NCI-H1417 treated with DMSO at 0.1 percent for 48 hours (cell line): ENCODE measurements around the gene UBB.
"Not testable (repeated sequence)": the region's sequence is repeated elsewhere in the genome, so short reads cannot be mapped to it uniquely, and the experiment has no call there.

Source experiments
- DNase-seq: peaks from one replicate; lab custom pipeline; 2025; lab: John Stamatoyannopoulos, UW

The UBB gene

DNA sequence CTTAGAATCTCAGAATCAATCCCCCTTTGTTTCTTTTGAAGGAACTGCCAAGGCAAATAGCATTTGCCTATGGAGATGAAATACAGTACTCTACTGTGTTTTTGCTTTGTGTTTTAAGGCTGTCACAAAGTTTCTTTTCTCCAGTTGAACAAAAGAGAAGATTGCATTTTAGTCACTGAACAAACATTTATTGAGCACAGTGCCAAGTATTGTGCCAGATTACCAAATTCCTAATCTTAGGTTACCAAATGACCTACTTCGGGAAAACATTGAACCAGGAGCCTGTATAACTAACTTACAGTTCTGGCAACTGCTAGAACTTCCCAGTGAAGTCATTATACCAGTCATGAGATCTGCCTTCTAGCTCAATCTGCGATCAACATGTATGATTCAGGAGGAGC lies 3.0 kb upstream of the UBB start:
- no peak for DNase-seq

DNA sequence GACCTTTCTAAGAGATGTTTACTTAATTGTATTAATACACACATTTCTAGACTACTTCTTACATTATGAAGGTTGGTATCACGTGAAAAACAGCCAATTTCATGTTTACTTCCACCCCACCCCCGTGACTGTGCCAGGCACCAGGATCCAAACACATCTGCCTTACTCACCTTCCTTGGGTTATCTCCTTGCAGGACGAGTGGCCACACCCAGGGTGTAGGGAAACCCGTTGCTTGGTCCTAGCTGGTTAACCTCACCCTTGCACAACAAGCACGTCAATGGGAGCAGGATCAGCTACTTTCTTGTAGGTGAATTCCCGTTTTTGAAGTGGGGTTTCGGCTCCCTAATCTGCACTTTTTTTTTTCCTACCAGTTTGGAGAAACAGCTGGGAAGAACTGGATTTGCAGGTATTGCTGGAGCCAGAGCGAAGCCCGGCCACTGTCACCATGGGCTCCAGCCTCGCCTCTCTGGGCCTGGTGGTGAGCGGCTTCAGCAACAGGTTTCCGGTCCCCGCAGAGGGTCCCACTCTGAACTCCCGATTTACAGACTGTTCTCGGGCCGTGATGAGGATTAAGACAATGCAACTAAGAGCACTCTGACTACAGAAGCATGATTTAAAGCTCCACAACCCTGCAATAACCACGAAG lies 2.1 kb upstream of the UBB start:
- no peak for DNase-seq

DNA sequence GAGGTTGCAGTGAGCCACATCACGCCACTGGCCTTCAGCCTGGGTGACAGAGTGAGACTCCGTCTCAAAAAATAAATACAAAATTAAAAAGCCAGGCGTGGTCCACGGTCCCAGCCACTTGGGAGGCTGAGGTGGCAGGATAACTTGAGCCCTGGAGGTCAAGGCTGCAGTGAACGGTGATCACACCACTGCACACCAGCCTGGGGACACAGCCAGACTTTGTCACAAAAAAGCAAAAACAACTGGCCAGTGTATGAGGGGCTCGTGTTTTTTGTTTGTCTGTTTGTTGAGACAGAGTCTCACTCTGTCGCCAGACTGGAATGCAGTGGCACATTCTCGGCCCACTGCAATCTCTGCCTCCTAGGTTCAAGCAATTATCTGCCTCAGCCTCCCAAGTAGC lies 1.2 kb upstream of the UBB start:
- no peak for DNase-seq

DNA sequence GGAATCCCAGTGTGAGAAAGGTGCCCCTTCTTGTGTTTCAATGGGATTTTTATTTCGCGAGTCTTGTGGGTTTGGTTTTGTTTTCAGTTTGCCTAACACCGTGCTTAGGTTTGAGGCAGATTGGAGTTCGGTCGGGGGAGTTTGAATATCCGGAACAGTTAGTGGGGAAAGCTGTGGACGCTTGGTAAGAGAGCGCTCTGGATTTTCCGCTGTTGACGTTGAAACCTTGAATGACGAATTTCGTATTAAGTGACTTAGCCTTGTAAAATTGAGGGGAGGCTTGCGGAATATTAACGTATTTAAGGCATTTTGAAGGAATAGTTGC lies 567 bp downstream of the UBB start:
- no peak for DNase-seq

DNA sequence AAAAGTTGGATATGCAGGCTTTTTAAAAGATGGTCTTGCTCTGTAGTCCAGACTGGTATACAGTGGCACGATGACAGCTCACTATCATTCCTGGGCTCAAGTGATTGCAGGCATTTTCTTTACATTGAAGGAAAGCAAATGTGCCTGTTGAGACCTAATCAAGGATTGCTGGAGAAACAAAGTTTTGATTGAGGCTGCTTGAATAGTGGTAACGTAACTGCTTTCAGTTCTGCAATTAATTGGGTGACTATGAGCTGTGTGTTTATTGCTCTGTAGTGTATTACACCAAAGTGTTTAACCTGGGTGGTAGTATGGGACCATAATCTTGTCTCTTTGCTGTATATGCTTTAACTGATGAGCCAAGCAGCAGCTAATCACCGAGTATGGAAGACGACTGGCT lies 2.3 kb downstream of the UBB start:
- no peak for DNase-seq

DNA sequence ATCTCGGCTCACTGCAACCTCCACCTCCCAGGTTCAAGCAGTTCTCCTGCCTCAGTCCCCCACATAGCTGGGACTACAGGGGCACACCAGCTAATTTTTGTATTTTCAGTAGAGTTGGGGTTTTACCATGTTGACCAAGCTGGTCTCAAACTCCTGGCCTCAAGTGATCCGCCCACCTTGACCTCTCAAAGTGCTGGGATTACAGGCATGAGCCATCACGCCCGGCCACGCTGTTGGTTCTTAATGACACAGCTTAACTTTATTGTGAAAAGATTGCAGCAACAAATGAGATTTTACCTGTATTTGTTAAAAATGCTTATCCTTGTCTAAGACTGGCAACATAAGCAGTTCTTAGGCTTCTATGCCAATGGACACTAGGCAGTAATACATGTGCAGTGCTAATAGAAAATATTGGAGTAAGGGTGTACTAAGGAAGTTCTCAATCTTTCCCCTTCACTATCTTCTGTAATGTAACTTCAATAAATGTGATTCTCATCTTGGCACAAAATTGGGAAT lies 2.9 kb downstream of the UBB start:
- no peak for DNase-seq

DNA sequence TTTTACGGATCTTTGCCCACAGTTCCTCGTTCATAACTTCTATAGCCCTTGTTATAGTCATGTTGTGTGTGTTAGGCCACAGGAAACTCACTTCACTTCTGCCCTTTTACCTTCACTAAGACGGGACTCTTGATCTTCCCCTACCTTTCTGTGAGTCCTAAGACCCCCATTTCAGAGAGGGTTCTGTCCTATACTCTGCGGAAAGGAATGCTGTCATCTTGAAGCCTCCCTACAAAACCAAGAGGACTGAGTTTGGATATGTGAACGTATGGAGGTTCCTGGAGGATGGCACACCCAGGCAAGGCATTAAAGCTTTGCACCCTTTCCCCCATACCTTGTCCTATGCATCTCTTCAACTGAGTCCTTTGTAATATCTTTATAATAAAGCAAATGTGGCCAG lies 3.7 kb downstream of the UBB start:
- DNase-seq: no peak

DNA sequence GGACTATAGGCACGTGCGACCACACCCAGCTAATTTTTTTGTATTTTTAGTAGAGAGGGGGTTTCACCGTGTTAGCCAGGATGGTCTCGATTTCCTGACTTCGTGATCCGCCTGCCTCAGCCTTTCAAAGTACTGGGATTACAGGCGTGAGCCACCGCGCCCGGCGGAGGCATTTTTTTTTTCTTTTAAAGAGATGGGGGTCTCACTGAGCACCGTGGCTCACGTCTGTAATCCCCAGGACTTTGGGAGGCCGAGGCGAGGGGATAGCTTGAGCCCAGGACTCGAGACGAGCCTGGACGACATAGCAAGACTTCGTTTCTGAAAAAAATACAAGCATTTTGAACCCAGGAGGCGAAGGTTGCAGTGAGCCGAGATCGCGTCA lies 5.2 kb downstream of the UBB start:
- not testable (repeated sequence) for DNase-seq

DNA sequence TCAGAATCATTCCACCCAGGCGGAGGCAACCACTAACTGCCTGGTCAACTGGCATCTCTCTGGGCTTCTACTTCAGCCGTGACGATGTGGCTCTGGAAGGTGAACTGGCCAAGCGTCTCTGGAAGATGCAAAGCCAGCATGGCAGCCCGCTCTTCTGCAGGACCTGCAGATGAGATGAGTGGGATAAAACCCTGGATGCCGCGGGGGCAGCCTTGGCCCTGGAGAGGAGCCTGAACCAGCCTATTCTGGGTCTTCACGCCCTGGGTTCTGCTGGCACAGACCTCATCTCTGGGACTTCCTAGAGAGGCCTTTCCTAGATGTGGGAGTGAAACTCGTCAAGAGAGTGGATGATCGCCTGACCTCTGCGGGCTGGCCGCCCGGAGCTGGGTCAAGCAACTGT lies 10.6 kb downstream of the UBB start:
- no peak for DNase-seq

DNA sequence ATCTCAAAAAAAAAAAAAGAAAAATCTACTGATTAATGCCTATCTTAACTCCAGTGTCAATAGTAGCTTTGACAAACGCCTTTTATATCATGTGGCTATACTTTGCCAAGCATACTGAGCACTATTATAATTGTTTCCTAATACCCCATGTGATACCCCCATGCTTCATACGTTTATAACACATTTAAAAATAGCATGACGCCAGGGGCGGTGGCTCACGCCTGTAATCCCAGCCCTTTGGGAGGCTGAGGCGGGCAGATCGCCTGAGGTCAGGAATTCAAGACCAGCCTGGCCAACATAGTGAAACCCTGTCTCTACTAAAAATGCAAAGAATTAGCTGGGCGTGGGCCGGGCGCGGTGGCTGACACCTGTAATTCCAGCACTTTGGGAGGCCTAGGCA lies 11.6 kb downstream of the UBB start:
- DNase-seq: not testable (repeated sequence)

DNA sequence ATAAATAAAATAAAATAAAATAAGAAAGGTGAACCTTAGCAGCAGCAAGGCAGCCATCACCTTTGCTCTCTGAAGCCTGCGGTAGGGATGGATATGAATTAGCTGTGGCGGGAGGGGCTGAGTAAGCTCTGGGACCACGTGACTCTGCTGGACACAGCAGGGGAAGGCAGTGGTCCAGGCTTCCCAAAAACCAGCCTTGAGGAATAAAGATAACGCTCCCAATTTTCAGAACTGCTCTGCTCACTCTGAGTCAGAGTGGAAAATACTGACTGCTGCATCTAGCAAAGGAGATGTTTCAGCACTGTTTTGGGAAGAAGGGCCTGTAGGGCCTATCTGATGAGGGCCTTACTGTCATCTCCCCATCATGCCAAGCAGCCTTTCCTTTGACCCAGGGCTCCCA lies 15.0 kb downstream of the UBB start:
- not testable (repeated sequence) for DNase-seq

DNA sequence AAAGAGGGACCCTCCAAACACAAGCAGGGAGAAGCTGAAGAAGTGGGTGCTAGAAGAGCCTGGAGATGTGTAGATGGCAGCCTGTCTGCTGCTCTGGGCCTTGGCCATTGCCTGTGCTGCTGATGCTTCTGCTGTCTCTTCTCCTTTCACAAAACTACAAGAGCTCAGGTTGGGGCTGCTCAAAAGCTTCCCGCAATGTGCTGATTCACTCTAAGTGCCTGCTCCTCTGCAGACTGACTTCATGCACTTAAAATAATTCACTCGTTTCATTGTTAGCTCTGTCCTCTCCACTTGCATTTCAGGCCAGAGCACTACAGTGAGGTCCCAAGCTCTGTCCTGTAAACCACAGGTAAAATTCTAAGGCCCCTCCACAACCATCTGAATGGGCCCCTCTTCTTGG lies 15.8 kb downstream of the UBB start:
- not testable (repeated sequence) for DNase-seq

DNA sequence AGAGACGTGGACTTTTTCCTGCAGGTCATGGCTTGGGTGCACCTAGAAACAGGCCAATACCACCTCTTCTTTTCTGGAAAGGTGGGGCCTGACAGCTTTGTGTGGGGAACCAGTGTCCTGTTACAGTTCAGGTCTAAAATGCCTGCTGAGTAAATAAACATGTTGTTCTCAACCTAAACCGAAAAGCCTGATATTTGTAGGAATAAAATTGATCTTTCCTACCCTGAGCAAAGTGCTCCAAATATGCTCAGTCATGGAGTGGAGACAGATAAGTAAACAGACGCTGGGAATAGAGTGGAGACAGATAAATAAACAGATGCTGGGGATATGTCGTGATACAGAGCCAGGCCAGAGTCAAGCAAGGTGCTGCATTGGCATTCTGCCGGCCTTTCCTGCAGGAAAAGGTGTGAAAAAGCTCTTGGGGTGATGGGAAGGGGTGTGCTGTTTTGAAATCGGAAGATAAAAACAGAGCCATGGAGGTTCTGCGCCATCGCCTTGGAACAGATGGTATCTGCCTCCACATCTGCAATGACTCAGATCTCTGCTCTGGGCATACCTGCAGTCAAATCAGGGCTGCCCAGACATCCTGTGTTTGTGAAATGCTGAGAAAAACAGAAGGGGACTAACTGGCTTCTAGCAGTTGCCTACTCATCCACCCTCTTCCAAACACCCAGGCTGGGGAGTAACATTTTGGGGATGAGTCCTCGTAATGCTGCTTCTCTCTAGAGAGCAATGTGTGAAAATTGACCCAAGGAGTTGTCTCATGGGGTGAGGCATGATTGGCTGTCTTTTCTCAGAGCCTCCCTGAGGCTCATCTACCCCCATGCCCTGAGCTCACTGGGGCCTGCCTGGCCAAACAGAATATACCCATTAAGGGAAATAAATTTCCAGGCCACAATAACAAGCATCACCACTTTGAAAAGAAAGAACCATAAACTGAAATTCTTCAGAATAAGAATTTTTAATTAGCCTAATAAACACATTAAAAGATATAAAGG lies 17.7 kb downstream of the UBB start:
- DNase-seq: no peak

DNA sequence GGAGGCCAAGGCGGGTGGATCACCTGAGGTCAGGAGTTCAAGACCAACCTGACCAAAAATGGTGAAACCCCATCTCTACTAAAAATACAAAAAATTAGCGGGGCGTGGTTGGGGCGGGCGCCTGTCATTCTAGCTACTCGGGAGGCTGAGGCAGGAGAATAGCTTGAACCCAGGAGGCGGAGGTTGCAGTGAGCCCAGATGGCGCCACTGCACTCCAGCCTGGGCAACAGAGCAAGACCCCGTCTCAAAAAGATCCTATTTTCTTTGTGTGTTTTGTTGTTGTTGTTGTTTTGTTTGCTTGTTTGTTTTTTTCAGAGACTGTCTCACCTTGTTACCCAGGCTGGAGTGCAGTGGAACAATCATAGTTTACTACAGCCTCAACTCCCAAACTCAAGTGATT lies 23.0 kb downstream of the UBB start:
- DNase-seq: not testable (repeated sequence)

DNA sequence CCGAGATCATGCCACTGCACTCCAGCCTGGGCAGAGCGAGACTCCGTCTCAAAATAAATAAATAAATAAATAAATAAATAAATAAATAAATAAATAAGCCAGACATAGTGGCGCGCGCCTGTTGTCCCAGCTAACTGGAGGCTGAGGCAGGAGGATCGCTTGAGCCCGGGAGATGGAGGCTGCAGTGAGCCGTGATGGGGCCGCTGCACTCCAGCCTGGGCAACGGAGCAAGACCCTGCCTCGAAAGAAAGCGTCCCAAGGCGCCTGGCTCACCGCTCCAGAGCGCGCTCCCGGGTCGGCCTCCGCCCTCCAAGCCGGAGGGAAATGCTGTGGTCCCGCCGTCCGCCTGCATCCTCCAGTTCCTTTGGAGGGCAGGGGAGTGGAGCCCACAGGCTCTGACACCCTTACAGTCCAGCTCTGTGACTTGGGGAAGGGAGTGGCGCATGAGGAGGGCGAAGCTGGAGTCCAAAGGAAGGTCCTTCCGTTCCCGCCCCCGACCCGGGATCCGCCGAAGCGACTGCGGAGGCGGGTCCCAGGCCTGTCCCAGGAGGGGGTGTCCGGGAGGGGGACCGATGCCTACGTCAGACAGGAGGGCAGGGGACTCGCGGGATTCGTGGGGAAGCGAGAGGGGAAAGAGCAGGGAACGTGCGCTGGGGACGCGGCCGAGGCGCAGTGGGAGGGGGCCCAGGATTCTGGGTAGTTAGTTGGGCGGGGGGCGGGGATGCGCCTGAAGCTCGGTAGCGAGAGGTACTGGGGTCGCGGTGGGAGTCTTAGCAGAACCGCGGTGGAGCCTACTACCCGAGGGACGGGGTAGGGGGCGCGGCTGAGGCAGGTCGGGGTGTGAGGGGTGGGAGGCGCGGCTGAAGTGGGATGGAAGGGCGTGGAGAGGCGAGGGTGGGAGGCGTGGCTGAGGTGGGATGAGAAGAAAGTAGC lies 26.1 kb downstream of the UBB start:
- no peak for DNase-seq

DNA sequence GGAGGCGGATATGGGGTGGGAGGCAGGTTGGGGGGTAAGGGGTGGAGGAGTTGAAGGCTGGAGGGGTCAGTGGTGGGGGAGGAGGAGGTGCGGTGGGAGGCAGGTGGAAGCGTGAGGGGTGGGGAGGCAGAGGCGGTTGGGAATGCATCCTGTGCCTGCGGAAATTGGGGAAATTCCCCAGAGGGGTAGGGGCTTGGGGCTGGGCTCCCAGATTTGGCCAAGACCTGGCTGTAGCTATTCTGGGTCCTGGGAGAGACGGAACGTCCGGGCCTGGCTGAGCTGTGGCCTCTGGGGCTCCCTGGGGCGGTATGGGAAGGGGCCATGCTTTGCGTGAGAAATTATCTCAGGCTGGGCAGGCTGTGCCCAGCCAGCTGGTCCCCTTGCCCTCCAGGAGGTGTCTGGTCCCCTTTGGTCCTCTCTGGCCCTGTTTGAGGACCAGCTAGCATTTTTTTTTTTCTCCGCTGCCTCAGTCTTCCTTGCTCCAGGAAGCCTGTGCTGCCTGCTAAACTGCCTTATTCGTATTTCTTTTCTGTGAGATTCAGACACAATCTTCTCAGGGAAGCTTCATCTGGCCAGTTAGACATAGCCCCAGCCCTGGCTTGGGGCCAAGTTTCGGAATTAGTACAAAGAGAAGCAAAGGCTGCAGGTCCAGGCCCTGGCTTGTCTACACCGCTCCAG lies 27.2 kb downstream of the UBB start:
- no peak for DNase-seq

DNA sequence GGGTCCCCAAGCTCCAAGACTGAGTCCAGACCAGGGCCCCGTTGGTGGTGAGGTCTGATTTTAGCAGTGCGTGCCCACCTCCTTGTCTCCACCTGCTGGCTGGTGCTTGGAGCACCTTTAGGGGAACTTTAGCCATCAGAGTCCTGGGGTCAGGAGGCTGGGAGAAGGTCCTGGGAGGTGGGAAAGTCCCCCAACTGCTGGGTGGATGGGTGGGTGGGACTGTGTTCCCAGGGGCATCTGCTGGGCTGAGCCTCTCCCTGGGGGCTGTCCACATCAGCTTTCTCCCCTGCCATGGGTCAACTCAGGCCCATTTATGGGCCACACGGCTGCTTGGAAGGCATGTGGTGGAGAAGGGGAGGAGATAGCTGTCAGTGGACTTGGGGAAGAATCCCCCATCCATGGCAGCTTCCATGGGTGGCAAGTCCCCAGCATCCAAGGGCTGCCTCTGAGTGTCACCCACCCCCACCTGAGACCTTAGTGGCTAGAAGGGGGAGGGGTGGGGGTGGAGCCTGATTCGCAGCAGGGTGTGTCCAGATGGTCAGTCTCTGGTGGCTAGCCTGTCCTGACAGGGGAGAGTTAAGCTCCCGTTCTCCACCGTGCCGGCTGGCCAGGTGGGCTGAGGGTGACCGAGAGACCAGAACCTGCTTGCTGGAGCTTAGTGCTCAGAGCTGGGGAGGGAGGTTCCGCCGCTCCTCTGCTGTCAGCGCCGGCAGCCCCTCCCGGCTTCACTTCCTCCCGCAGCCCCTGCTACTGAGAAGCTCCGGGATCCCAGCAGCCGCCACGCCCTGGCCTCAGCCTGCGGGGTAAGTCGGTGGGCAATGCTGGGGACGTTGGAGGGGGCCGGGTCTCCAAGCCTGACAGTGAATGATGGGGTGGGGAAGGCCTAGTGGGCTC lies 34.4 kb downstream of the UBB start, which contains the start of gene TRPV2:
TRPV2 (plus strand) TSS at position 541 of the 894 bp plus-strand sequence. CDS start 2,098 bp downstream, outside the sequence.
- DNase-seq: no peak

DNA sequence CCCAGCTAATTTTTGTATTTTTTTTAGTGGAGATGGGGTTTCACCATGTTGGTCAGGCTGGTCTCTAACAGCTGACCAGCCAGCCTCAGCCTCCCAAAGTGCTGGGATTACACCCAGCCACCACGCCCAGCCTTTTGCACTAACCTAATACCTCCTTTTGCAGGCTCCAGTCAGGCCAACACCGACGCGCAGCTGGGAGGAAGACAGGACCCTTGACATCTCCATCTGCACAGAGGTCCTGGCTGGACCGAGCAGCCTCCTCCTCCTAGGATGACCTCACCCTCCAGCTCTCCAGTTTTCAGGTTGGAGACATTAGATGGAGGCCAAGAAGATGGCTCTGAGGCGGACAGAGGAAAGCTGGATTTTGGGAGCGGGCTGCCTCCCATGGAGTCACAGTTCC lies 36.5 kb downstream of the UBB start:
- no peak for DNase-seq

DNA sequence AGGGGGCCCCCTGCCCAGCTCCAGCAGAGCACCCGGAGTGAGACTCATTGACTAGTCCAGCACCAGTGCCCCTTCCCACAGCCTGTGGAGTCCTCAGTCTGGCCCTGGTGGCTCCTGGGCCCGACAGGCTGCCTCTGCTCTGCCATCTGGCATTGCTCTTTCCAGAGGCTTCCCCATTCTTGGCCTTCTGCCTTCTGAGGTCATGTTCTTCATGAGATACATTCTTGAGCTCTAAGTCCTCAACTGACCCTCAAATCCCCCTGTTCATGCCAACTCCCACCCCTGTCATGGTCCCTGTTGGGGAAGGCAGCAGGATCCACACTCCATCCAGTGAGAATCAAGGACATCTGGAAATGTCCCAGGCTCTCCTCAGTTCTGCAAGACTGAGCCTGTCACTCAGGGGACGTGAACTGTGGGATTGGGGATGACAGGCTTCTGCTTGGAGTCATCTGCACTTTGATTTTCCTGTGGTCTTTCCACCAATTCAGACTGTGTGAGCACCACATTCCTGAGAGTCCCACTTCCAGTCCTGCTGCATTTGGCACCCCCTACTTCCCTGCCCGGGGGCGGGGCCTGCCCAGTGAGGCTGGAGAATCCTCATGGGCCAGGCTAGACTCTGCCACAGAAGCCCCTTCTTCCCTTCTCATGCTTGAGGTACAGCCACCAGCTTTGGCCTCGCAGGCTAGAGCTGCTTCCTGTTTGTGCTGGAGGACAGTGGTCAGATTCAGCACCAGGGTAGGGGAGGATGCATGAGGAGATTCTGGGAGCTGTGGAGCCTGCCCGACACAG lies 37.2 kb downstream of the UBB start:
- DNase-seq: no peak

DNA sequence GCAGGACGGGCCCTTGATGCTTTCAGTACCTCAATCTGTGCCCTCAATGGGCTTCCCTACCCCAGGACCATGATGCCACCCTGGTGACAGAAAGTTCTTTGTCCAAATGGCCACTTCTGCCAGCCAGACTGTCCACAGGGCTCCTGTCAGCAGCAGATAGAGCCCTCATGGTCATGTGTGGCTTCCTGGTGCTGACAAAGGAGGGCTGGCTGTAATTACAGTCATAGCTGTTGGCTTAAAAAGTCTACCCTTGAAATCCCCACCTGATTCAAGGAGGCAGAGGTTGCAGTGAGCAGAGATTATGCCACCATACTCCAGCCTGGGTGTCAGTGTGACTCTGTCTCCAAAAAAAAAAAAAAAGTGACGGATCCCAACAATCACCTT lies 37.8 kb downstream of the UBB start:
- DNase-seq: no peak
